ENCODE data around the gene DRD4.
"Not testable (repeated sequence)": the region's sequence is repeated elsewhere in the genome, so short reads cannot be mapped to it uniquely, and the experiment has no call there.

The DRD4 gene

DNA sequence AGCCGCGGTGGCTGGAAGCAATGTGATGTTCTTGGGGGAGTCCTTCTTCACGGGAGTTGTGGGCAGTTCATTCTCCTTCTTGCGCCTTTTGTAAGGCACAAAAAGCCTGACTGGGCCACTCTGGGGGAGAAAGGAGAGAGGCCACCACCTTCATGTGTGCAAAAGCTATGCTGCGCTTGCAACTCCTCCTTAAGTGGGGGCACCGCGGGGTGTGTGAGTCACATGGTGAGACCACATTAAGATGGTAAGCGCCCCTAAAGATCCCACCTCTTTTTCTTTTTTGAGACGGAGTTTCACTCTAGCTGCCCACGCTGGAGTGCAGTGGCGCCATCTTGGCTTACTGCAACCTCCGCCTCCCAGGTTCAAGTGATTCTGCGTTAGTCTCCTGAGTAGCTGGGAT, 43.9 kb downstream of the DRD4 start:
- no peak for DNase-seq

DNA sequence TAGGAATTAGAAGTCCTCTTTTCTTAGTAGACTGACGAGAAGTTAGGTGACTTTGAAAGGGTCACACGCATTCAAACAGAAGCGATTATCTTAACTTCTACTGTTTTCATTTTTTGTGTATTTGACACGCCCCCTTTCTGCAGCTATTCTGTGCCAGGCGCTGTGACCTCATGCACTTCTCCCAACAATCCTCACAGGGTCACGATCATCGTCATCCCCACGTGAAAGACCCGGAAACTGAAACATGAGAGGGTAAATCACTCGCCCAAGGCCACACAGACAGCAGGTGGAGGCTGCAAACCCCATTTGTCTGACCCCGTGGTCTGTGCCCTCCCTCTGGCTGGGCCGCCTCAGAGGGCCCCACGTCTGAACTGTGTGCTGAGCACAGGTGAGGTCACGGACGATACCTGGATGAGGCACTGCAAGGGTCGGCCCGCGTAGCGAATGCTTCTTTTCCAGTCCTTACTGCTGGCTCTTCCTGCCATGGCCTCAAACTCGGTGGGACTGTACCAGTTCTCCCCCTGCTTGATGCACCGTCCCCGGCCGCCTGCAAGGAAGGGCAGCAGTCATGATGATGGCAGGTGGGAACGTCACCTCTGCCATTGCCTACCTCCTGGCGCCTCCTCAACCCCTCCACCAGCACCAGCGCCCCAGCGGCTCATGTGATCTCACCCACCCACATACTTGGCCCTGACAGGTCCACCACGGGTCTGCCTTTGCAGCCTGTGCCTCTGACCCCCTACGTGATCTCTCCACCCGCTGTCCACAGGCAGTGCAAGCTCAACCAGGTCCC, 49.6 kb downstream of the DRD4 start:
- DNase-seq, result no peak

DNA sequence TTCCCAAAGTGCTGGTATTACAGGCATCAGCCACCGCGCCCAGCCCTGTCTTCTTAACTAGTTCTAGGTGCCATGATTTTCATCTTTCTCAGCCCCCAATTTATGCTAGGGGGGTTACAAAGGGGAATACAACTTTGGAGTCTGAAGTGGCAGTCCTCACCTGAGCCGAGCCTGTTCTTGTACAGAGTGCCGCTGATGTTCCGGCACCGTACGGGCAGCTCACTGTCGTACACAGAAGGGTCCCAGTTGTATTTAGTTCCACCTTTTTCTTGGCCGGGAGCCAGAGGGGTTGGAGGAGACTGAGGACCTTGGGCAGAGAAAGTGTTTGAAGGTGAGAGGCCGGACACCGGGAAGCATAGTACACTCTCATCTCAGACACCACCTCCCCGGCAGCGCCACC, 50.7 kb downstream of the DRD4 start:
- no peak for DNase-seq

DNA sequence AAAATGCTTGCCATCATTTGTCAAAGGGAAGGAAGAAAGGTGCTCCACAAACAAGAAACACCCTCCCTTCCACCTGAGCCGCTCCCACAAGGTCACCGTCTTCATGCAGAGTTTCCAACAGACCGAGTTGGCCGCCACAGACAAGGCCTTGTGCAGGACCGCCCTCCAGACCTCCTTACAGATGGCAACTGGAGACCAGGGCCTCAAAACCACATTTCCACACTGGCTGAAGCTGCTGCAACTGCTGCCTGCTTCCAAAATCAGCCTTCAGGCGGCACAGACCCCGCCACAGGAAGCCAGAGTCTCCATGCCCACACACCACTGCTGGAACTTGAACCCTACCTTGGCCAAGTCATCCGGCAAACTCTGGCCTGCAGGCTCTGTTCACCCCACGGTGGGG, 51.6 kb downstream of the DRD4 start:
- DNase-seq, result no peak

DNA sequence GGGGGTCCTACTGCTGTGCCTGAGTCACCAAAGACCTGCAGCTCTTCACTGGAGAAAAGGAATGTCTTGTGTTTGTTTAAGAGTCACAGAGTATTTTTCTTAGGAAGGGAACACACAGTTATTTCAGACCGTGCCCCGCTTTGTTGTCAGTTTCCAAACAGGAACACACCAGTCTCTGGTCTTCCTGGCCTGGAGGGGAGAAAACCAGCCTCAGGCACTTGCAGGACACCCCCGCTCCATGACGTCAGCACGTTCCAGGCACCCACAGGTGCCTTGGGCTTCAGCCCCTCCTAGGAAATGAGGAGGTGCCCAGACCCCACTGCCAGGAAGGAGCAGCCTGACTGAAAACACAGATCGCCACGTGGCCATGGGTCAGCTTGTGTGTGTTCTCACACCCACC, 52.6 kb downstream of the DRD4 start:
- no peak for DNase-seq

DNA sequence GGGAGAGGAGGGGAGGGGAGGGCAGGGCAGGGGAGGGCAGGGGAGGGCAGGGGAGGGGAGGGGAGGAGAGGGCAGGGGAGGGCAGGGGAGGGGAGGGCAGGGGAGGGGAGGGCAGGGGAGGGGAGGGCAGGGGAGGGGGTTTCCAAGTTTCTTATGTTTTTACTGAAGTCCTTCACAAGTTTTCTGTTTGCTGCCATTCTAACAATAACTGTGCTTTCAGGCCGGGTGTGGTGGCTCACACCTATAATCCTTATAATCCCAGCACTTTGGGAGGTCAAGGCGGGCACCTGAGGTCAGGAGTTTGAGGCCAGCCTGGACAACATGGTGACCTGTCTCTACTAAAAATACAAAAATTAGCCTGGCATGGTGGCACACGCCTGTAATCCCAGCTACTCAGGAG, 53.2 kb downstream of the DRD4 start:
- DNase-seq, result not testable (repeated sequence)
